ENCODE data around the gene ADIPOR2.
"Not testable (repeated sequence)": the region's sequence is repeated elsewhere in the genome, so short reads cannot be mapped to it uniquely, and the experiment has no call there.

ADIPOR2 gene

DNA sequence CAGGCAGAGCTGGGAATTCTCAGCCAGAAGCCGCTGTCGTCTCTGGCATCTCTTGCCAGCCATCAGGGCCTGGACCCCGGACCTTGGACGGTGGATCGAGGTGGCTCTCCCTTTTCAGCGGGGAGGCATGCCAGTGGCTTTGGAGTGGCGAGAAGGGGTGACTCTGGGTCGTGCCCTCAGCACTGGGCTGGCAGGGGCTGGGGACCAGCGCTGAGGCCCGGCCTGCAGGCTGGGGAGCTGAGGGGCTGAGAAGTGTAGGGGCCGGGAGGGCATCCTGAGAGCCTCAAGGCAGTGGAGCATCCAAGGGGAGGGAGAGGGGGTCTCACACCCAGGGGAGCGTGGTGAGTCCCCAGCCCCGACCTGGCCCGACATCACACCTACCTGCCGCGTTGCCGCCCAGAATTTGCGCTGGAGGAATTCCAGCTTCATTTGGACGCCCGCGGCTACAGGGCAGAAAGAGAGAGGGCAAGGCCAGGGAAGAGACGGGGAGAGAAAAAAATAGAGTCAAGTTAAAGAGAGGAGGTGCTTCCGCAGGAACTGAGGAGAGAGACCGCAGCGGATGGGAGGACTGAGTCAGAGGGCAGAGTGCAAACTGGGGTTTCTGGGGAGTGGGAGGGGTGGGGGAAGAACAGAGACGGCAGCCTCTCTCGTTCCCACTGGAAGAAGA, 120.5 kb downstream of the ADIPOR2 start:
- no peak for DNase-seq (ENCODE audit: low read depth, low spot score)

DNA sequence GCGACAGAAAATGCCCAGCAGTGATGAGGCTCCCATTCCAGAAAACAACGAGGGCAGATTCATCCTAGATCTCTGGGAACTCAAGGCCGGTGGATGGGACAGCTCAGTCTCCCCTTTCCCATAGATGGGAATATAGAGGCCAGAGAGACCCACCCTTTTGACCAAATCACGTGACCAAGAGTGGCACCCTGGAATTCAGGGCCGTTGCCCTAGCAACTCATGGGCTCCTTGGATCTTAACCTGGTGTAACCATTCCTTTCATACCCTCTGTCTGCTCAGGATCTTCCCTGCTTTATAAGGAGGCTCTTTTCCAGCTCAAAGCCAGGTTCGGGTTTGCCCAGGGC, 121.0 kb downstream of the ADIPOR2 start:
- DNase-seq (ENCODE audit: low read depth, low spot score), result no peak

DNA sequence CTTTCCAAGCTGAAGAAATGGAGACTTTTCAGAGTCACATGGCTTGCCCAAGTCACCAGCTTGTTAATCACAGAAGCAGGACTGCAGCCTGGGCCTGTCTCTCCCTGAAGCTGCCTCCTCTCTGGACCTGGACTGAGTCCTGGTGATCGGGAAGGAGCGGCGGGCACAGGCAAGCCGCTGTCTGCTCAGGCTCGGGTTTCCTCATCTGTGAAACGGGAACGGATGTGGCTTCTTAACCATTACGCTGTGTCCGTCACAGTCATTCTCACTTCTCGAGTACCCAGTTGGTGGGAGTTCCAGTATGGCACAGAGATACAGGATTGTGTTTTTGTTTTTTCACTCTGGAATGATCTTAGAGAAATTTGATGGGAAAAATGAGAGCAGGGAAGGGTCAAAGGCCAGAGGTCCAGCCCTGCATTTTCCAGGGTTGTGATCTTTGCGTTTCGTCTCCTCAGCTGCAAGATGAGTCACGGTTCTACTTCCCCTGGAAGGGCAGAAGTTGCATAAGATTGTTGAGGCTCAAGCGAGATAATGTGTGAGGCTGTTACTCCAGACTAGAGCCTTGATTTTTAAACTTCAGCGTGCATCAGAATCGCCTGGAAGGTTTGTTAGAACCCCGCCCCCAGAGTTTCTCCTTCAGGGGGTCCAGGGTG, 121.9 kb downstream of the ADIPOR2 start:
- no peak for DNase-seq (ENCODE audit: low read depth, low spot score)

DNA sequence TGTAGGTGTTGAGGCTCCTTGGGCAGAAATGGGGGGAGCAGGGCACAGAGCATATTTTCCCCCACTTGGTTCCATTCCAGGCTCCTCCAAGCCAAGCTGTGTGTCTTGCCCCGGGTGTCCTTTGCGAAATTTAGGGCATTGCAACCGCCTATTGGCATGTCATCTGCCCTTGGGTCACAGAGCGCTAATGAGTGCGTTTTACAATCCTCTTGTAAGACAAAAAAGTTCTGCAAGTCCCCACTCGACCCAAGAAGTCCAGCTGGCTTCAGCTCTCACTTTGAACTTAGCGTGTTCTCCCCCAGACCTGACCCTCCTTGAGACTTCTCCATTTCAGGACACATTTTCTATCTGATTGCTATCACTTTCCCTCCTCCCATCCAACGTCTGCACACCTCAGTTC, 123.4 kb downstream of the ADIPOR2 start:
- DNase-seq (ENCODE audit: low read depth, low spot score), result no peak

DNA sequence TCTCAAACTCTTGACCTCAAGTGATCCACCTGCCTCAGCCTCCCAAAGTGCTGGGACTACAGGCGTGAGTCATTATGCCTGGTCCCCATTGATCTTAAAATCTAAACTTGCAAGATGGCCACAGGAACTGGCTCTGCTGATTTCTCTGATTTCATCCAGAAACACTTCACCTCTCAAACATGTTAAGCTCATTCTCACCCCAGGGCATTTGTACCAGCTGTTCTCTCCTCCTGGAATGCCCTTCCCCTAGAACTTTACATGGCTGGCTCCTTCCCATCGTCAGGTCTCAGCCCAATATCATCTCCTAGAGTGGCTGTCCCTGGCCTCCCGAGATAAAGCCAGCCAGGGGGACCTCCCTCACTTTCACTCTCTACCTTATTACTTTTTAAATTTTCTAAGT, 124.2 kb downstream of the ADIPOR2 start:
- DNase-seq (ENCODE audit: low read depth, low spot score), result no peak

DNA sequence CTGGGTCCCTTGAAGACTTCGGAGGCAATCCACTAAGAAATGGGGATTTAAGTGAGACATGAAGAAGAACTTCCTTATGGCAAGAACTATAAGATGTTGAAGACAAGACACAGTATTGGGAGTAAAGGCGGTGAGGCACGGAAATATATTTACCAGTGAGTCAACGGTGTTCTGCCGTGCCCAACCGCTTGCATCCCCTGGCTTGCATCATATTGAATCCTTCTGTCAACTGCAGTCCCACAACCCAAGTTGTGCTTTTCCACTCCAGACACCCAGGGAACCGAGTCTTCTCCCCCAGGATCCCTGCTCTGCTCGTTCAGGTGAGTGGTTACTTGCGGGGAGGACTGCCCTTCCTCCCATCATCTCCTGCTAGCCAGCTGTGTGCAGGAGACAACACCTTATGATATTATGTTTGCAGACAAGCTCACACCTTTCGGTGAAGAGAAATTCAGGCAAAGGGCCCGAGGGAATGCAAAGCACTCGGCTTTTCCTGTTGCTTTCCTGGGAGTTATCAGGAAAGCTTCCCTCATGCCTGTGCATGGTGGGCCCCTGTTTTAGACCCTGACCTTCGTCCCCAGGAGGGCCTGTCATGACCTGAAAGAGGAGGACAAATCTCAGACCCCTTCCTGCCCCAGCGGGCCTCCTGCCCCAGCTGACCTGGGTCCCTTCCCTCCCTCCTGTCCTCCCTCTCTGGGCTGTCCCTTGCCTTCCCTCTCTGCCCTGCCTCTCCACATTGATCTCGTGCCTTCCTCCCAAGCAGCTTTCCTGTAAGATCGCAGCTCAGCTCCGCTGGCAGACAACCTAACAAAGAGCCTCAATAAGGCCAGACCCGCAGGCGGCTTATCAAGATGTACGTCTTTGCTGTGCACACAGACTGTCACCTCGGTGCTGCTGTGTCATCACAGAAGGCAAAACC, 125.2 kb downstream of the ADIPOR2 start:
- DNase-seq (ENCODE audit: low read depth, low spot score), result no peak

DNA sequence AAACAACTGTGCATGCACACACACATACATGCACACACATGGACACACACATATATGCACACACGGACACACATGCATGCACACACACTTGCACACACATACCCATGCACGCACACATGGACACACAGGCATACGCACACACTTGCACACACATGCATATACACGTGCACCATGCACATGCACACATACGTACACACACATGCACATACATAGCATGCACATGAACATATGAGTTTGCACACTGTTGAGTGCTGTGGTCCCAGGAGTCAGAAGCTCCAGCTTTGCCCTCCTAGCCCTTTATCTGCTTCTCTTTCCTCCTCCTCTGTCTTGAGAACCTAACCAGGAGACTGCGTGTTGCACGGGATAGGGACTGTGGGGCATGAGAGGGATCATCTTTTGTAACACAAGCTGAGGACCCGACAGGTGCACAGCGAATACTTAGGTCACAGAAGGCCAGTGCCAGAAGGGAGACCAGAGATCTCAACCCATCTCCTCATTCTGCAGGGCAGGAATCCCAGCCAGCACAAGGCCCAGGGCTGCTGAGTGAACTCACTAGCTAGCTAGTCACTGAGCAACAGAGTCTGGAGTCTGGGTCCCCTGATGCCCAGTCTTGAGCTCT, 126.0 kb downstream of the ADIPOR2 start:
- DNase-seq (ENCODE audit: low read depth, low spot score), result no peak

DNA sequence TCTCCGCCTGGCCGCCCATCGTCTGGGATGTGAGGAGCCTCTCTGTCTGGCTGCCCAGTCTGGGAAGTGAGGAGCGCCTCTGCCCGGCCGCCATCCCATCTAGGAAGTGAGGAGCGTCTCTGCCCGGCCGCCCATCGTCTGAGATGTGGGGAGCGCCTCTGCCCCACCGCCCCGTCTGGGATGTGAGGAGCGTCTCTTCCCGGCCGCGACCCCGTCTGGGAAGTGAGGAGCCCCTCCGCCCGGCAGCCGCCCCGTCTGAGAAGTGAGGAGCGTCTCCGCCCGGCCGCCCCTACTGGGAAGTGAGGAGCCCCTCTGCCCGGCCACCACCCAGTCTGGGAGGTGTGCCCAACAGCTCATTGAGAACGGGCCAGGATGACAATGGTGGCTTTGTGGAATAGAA, 127.1 kb downstream of the ADIPOR2 start:
- DNase-seq (ENCODE audit: low read depth, low spot score), result not testable (repeated sequence)

DNA sequence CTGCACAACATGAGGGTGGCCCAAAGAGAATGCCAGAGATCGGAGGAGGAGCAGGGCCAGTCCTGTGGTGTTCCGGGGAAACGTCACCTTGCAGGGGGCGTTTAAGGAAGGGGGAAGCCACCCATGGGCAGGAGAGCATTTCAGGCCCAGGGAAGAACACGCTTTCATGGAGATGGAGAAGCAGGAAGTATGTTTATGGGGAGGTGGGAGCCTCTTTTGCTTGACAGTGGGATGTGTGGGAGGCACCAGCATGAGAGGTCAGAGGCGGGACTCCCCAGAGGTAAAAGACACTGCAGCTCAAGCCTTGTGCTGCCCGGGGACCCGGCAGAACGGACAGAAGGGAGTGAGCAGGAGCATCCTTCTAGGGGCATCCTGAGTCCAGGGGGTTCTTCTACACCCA, 128.2 kb downstream of the ADIPOR2 start:
- no peak for DNase-seq (ENCODE audit: low read depth, low spot score)

DNA sequence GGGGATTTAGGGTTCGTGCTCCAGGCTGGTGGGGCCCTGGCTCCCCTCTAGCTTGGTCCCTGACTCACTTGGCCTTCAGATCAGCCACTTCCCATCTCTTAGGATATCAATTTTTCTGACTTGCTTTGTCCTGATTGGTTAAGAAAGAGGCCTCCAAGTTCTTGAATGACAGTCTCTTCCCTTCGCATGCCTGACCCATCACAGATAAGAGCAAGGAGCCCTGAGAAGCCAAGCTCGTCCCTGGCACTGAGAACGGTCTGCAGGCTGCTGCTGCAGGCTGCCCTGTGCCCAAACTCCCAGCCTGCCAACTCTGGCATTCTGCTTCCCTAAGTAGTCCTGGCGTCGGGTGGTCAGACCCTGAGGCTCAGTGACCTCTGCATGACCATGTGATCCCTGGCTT, 128.7 kb downstream of the ADIPOR2 start:
- no peak for DNase-seq (ENCODE audit: low read depth, low spot score)

DNA sequence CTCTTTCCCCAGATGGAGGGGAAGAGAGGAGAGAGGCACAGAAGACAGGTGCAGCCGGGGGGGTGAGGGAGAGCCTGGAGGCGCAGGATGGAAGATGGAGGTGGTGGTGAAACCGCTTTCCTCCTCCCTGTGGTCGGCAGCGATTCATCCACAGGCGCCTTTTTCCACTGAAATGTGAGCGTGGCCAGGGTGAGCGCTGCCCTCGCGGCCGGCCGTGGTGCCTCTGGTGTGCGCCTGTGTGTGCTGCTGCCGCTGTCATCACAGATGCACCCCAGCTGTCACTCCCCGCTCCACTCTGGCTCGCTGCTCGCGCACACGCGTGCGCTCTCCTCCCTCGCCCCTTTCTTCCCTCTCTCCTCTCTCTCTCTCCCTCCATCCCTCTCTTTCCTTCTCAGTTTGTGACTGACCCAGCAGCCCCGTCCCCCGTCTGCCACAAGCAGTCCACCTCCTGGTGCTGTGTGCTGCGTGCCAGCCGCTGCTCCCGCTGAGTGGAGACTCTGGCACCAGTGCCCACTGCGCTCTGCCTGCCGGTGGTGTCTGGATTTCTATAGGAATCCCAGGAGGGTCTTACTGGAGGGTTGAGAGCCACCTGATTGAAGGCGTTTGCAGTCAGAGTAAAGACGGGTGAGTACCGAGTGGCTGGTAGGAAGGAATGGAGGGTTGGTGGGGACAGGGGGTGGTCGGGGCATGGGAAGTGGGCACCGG, 129.5 kb downstream of the ADIPOR2 start, which contains the start of gene LRTM2:
TSS of gene LRTM2 (plus strand) at position 375 of the 705 bp plus-strand sequence. CDS start 7,584 bp downstream, outside the sequence.
- DNase-seq (ENCODE audit: low read depth, low spot score), result no peak

DNA sequence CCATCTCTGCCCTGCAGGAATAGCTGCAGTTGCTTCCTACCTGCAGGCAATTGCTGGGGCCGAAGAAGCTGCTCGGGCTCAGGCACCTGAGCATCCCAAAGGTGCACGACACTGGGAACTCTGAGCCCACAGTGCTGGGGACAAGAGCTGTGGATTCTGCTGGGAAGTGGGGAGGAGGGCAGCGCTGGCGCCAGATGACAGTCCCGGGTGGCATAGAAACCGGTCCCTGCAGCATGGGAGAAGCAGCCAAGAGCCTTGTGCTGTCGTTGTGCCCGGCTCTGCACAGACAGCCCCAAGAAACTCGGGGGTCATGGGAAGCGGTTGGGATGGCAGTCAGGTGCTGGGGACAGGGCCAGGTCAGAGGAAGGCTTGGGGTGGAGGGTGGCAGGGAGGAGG, 130.0 kb downstream of the ADIPOR2 start:
- DNase-seq (ENCODE audit: low read depth, low spot score), result no peak

DNA sequence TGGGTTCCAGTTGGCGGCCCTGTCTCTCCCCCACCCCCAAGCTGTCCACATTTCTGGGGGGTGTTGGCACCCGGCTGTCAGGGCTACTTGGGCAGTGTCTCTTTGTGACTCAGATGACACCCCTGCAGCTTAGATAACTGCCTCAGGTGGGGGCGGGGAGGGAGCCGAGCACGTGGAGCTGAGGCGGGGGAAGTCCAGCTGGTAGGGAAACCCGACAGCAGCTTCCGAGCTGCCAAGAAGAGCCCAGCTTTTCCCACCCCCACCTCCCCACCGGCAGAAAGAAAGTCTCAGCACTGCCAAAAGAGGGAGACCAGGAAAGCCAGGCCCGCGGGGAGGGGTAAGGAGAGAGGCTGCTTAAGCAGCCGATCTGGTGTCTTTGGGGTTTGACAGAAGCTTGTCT, 130.9 kb downstream of the ADIPOR2 start:
- DNase-seq (ENCODE audit: low read depth, low spot score), result no peak

DNA sequence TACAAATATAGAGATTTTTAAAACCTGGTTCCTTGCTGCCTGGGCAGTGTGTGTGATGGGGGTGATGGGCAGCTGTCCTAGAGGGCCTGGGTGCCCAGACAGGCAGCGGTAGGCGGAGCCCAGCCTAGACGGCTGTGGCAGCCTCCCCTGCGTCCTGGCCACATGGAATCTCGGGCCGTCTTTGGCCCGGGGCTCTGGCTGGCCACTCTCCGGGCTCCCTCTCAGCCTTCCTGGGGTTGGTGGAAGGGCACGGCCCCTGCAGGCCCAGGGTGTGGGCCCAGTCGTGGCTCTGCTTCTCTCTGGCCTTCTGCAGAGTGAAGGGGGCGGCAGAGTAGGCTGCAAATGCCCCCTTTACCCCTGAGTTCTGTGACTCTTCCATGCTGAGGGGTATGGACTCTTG, 131.8 kb downstream of the ADIPOR2 start:
- no peak for DNase-seq (ENCODE audit: low read depth, low spot score)

DNA sequence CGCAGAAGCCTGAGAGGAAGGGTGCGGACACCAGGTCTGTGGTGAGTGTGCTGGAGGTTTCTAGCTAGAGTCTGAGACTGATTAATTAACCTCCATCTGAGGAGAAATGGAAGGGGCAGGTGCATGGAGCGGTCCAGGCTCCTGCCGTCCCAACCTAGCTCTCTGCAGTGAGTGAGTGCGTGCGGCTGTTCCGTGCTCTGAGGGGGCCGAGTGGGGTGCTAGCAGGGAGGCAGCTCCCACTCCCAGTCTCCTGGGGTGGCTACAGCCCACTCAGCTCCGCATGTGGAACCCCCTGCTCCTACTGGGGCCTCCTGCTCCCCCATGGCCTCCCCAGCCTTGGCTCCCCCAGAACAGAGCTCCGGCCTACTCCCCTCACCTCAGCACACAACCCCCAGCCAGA, 132.4 kb downstream of the ADIPOR2 start:
- no peak for DNase-seq (ENCODE audit: low read depth, low spot score)

DNA sequence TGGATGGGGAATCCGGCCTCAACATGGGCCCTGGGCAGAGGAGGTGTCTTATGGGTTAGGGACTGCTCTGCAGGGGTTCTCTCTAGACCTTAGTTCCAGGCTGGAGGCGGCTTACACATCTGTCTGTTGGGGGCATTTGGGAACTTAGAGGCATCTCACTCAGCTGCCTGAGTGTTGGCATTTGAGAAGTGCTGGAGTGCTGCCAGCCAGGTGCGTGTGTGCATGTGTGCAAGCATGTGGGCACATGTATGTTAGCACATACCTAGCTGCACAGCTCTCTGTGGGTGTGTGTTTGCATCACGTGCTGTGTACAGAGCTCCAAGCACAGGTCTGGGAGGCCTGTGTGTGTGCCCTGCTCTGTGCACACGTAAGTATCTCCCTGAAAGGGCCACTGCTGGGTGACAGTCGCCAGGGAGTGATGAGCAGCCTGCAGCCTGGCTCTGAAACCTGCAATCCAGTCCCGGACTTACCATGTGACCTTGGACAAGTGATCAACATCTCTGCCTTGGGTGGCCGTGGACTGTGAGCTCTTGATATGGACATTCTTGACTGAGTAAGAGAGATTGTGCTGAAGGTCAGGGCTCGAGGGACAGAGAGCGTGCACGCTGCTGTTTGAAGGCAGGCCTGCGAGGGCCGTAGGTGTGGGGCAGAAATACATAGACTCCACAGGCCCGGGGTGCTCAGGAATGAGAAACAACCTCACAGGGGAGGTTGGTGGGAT, 134.7 kb downstream of the ADIPOR2 start:
- no peak for DNase-seq (ENCODE audit: low read depth, low spot score)

DNA sequence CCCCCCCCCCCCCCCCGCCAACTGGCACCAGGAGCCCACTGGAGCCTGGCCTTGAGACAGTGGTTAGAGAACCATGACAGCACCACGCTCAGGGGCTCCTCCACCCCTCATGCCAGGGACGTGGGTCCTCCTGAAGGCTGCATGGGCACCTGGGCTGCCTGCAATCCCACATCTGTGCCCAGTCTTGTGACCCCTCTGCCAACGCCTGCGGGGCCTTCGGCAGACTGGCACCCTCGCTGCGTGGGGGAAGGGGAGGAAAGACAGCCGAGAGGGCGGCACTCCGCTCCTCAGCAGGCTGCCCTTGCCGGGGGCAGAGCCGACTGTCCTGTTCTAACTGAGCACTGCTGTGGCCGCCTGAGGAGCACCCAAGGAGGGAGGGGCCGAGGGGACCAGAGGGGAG, 135.5 kb downstream of the ADIPOR2 start:
- DNase-seq (ENCODE audit: low read depth, low spot score), result no peak

DNA sequence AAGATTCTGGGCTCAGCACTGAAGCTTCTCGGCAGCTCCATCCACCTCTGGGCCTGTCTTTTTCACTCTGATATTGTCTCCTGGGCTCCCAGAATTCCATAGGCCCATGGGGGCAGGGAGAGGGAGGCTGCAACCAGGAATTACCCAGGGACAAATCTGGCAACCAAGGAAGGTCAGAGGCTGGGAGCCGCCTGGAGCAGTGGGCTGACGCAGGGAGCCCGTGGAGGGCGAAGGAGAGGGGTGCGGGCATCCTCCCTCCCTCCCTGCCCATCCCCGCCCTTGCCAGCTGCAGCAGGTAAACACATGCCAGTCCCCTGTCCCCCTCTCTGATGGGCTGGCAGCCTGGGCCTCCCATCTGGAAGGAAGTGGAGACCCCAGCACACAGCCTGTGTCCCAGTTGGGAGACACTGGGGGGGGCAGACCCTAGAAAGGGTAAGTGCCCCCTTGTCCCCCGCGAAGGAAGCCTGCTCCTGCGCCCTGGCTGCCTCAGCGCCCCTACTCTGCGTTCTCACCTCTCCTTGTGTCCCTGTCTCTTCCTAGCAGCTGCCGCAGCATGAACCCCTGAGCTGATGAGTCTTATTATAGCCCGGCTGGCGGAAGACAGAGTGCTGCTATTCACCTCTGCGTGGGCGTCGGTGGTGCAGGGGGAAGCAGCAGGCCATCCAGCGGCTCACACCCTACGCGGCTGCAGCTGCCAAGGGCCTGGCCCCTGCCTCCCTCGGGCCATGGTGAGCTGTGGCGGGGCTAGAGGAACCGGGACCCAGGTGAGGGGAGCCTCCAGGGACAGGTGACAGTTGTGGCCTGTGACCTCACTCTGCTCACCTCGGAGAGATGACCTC, 136.2 kb downstream of the ADIPOR2 start:
- DNase-seq (ENCODE audit: low read depth, low spot score), result no peak

DNA sequence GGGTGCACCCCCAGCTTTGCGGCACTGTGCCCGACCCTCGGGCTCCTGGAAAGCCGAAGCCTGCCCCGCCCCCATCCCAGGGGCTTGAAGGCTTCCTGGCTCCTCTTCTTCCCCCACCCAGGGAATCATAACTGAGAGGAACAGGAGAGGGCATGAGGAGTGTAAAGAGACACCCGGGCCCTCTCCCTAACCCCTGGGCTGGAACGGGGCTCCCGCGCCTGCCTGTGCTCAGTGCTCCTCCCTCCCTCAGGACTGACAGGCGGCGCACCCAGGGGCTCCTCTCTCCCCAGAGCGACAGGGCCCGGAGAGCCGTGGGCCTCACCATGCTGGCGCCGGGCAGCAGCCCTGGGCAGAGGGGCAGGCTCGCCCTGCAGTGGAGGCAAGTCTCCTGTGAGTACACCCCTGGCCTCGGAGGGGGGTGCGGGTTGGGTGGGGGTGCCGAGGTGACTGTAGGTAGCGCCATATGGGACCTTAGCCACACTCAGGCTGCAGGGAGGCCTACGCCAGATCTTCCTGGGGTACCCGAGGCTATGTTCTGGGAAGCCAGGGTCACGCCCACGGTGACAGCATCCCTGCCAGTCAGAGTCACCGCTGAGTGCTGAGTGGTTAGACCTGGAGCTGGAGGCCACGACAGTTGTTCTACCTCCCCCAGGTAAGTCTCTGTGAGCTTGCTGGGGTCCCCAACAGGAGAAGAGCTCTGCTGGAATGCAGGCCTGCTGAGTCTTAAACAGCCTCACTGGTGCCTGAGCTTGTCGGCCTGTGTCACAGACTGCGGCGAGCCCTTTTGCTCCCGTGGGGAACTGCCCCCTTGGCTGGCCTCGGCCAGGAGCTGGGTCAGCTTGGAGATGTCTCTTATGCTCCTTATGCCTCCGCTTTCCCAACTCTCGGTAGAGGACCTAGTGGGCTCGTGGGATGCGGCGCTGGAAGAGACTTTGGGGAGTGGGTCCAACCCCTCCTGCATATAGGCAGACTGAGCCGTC, 137.2 kb downstream of the ADIPOR2 start:
- DNase-seq (ENCODE audit: low read depth, low spot score), result no peak
